ENCODE data around the gene PRELID1.
A peak's percentile ranks its signal among the peaks of the same experiment; 100 is the strongest.
"Not testable (repeated sequence)": the region's sequence is repeated elsewhere in the genome, so short reads cannot be mapped to it uniquely, and the experiment has no call there.

The PRELID1 gene, protein sequence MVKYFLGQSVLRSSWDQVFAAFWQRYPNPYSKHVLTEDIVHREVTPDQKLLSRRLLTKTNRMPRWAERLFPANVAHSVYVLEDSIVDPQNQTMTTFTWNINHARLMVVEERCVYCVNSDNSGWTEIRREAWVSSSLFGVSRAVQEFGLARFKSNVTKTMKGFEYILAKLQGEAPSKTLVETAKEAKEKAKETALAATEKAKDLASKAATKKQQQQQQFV

DNA sequence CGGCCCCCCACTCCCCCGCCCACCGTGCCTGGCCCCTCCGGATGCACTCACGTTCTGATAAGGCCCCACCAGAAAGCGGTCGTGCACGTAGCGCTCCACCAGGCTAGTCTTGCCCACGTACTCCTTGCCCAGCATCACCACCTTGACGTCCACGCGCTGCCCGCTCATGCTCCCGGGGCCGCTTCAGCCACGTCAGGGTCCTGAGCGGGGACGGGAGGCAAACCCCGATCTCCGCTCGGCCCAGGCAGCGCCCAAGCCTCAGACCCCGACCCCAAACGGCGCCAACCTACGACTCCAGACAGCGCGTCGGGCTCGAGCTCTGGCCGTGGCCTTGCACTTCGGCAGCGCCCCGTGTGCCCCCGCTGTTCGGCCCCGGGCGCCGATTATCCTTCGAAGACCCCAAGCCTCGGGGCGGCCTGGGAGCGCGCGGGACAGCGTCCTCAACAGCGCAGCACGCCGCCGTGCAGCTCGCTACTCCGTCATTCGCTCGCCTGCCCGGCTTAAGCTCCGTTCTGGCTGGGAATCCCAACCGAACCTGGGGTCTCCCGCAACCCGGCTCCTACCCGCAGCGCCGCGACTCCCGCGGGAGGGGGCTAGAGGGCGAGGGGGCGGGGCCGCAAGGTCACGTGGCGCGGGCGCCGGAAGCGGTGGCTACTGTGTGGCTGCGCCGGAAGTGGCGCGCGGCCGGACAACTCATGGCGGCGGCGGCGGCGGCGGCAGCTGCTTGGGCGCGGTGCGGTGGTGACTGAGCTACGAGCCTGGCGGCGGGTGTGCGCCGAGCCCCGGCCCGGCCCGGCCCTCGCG lies at the start of gene PRELID1, which contains the start of gene RAB24:
Gene PRELID1, plus strand, starts transcription at position 679 of the 804 bp plus-strand sequence. CDS start 187 bp downstream, outside the sequence.
Gene RAB24, minus strand, starts transcription at position 599 of the 804 bp plus-strand sequence. Its CDS starts 431 bp downstream, at position 168.
- DNase-seq (ENCODE audit: low read depth), result peak; percentile 89

DNA sequence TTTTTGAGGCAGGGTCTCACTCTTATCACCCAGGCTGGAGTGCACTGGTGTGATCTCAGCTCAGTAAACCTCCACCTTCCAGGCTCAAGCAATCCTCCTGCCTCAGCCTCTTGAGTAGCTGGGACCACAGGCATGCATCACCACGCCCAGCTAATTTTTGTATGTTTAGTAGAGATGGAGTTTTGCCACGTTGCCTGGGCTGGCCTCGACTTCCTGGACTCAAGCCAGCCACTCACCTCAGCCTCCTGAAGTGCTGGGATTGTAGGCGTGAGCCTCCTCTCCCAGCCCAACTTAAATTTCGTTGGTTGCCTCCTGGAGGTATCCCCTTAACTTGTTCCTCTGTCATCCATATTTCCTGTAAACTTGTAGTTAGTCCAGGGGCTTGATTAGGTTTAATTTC lies 47.3 kb upstream of the PRELID1 start:
- DNase-seq (ENCODE audit: low read depth), result no peak

DNA sequence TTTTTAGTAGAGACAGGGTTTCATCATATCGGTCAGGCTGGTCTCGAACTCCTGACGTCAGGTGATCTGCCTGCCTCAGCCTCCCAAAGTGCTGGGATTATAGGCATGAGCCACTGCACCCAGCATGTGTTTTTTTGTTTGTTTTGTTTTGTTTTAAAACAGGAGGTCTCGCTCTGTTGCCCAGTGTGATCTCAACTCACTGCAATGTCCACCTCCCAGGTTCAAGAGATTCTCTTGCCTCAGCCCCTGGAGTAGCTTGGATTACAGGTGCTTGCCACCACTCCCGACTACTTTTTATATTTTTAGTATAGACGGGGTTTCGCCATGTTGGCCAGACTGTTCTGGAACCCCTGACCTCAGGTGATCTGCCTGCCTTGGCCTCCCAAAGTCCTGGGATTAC lies 44.9 kb upstream of the PRELID1 start:
- DNase-seq (ENCODE audit: low read depth), result not testable (repeated sequence)

DNA sequence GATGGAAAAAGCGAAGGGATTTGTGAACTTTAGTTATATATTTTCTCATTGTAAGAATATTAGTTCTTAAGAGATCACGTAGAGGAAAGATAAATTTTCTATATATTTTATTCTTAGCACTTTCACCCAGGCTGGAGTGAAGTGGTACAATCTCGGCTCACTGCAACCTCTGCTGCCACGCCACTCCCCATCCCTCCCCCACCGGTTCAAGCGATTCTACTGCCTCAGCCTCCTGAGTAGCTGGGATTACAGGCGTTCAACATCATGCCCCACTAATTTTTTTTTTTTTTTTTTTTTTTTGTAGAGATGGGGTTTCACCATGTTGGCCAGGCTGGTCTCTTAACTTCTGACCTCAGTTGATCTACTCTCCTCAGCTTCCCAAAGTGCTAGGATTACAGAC lies 42.6 kb upstream of the PRELID1 start:
- DNase-seq (ENCODE audit: low read depth), result no peak

DNA sequence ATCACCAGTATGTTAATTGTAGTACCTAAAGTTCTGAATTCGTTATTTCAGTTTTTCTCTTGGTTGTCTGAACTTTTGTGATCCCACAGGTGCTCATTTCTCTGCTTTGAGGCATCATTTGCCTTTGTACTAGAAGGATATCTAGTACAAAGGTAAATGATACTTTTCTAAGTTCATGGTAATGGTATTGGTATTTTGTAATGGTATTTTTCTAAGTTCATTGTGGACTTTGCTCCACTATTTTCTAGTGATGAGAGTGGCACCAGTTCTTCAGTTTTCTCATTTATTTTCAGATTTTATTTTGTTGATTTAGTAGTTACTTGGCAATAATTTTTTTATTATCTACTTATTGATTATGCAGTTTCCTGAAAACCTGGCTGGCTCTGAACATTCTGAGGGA lies 42.1 kb upstream of the PRELID1 start:
- no peak for DNase-seq (ENCODE audit: low read depth)

DNA sequence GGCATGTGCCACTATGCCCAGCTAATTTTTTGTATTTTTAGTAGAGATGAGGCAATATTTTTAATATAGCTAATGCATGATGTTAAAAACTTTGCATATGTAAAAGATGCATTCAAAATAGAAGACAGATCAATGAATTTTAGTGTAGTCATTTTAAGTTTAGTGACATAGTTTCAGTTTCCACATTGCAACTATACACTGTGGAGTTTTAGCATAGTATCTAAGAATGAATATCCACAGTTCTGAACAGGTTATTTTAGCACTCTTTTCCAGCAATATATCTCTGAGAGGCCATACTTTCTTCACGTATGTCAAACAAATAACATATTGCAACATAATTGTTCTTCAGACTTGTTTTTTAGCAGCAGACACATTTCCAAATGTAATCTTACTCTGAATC lies 39.4 kb upstream of the PRELID1 start:
- DNase-seq (ENCODE audit: low read depth), result no peak

DNA sequence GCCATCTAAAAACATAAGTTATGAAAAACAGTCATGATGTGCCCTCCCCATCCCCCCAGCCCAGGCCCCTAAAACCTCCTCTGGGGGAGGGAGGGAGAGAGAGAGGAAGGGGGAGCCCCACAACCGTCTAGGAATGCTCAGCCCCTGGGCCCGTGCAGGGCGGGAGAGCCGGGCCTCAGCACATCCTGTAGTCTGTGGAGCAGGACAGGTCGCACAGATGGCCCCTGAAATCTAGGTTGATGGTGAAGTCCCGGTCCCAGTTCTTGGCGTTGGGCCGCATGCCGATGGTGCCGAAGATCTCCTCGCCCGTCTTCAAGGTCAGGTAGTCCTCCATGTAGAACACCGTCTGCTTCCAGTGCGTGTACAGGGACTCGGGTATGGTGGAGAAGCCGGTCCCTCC lies 38.2 kb upstream of the PRELID1 start:
- DNase-seq (ENCODE audit: low read depth), result no peak

DNA sequence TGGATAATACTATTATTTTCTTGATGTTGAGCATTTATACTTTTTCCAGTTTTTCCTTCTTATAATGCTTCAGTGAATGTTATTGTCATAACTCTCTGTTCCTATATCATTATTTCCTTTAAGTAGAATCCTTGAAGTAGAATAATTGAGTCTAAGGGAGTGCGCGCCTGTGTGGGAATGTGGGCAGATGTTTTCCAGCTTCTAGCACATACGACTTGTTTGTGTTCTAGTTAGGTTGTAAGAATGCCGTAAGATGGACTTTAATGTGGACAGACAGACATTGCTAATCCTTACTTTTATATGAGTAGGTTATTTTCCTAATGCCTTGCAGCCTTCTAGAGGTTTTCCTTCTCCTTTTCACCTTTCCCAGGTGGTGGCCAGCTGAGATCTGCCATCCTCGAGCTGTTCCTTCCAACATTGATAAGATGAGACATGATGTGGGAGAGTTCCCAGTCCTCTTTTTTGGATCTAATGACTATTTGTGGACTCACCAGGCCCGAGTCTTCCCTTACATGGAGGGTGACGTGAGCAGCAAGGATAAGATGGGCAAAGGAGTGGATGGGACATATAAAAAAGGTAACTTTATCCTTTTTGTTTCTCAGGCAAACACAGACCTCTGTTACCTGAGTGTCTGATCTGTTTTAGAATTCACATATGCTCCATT lies 34.2 kb upstream of the PRELID1 start:
- no peak for DNase-seq (ENCODE audit: low read depth)

DNA sequence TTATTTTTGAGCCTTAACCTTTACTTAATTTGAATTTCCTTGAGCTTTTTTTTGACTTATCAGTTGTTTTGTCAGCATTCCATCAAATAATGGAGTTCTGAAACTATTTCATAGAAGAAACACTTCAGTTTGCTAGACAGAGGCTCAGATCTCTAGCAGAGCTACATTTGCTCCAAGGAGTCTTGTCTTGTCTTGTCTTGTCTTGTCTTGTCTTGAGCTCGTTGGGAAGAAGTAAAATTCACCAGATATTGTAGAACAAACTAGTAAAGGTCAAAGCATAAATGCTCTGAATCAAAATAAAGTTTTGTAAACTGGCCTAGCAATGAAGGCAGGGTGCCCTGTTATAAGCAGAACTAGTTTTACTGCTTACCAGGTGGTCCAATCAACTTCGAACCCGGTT lies 33.6 kb upstream of the PRELID1 start:
- no peak for DNase-seq (ENCODE audit: low read depth)

DNA sequence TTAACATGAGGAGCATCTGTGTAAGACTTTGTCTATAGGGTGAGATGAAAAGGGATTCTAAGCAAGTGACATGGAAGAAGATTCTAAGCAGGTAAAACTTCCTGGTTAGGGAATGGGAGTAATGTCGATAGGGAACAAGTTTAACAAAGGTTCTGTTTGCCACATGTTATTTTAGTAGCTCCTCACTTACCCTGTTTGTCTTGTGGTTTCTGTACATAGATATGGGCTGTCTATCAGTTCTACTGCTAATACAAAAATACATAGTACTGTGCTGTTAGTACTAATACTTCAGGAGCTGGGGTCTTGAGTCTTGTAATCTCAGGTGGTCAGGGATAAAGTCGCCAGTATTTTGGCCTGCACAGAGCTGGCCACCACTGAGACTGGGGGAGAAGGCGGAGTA lies 32.9 kb upstream of the PRELID1 start:
- DNase-seq (ENCODE audit: low read depth), result no peak

DNA sequence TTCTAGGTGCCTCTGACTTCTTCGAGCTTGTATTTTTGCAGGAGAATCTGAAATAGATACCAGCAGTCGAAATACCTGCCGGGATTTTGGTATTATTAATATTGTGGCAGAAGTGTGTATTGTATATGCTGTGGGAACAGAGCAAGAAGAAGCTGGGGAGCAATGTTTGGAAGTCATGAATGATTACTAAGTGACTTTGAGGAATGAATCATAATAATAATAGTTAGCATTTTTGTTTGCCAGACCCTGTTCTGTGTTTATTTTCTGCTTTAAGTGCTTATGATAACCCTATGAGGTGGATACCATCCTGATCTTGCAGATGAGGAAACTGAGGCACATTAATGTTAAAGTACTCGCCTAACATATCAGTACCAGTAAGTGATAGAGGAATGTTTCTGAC lies 32.5 kb upstream of the PRELID1 start:
- DNase-seq (ENCODE audit: low read depth), result no peak

DNA sequence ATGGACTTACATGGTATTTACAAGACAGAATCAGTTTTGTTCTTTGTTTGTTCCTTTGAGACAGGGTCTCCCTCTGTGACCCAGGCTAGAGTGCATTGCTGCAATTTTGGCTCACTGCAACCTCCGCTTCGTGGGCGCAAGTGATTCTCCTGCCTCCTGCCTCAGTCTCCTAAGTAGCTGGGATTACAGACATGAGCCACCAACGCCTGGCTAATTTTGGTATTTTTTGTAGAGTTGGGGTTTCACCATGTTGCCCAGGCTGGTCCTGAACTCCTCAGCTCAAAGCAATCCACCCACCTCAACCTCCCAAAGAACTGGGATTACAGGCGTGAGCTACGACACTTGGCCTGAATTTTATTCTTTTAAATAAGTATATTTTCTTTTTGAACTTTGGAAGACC lies 27.7 kb upstream of the PRELID1 start:
- no peak for DNase-seq (ENCODE audit: low read depth)

DNA sequence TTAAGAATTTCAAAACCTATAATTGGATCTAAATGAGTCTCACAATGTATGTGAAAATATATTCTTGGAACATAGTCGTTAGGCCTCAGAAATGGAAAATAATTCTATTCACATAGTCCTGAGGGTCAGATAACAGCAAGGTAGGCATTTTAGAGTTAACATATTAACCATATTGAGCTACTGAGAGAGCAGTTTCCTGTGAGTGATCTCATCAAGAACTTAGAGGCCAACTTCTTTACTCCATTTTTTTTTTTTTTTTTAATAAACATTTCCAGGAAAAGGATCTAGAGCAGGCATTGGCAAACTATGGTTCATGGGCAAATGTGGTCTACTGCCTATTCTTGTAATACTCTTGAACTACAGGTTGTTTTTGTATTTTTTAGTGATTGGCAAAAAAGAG lies 26.7 kb upstream of the PRELID1 start:
- DNase-seq (ENCODE audit: low read depth), result no peak

DNA sequence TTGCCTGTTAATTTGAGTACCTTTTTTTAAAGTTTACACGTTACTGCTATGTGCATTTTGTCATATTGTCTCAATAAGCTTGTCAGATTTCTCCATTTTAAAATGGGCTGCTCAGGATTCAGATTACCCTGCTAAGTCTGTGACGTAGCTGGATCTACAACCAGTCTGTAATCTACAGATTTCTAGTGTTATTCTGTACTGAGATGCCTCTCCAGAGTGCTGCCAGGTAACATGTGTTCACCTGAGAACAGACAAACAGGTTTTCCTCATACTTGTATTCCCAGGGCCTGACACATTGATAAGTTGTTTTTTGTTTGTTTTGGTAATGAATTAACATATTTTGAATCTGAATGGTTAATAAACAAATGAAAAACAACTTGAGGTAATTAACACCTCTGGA lies 15.4 kb upstream of the PRELID1 start:
- no peak for DNase-seq (ENCODE audit: low read depth)

DNA sequence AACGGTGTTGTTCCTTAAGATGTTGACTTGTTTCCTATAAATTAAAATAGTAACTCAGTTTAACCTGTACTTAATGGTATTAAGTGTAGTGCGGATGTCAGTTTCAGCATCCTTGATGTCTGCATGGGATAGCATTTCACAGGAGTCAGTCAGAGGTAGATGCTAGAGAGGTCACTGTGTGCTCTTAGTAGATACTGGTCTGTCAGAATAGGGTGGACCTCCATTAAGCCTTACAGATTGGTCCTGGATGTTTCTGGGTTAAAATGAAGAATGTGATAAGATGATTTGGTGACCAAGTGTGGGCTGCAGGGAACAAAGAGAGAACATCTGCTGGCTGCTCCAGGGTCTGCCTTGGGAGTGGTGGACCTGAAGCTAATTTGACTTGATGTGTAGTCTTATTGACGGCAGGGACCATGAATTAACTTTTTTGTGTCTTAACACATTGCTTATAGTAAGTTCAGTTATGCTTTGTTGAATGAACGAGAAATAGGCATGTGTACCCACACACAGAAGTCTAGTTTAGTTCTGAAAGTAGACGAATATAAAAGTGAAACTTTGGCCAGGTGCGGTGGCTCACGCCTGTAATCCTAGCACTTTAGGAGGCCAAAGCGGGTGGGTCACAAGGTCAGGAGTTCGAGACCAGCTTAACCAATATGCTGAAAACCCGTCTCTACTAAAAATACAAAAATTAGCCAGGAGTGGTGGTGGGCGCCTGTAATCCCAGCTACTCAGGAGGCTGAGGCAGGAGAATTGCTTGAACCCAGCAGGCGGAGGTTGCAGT lies 12.6 kb upstream of the PRELID1 start:
- DNase-seq (ENCODE audit: low read depth), result no peak

DNA sequence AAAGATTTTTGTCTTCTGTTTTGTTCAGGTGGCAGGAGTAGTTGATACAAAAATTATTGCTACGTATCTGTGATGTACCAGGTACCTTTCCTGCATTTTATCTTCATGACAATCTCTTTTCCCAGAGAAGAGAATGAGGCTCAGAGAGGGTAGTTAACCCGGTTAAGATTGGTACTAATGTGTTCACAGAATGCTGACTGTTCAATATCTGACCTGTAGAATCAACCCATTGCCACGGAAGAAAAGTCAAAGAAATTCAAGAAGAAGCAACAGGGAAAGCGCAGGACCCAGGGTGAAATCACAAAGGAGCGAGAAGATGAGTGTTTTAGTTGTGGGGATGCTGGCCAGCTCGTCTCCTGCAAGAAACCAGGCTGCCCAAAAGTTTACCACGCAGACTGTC lies 11.9 kb upstream of the PRELID1 start:
- DNase-seq (ENCODE audit: low read depth), result no peak

DNA sequence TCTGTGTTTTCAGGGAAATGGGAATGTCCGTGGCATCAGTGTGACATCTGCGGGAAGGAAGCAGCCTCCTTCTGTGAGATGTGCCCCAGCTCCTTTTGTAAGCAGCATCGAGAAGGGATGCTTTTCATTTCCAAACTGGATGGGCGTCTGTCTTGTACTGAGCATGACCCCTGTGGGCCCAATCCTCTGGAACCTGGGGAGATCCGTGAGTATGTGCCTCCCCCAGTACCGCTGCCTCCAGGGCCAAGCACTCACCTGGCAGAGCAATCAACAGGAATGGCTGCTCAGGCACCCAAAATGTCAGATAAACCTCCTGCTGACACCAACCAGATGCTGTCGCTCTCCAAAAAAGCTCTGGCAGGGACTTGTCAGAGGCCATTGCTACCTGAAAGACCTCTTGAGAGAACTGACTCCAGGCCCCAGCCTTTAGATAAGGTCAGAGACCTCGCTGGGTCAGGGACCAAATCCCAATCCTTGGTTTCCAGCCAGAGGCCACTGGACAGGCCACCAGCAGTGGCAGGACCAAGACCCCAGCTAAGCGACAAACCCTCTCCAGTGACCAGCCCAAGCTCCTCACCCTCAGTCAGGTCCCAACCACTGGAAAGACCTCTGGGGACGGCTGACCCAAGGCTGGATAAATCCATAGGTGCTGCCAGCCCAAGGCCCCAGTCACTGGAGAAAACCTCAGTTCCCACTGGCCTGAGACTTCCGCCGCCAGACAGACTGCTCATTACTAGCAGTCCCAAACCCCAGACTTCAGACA lies 9.6 kb upstream of the PRELID1 start:
- DNase-seq (ENCODE audit: low read depth), result no peak

DNA sequence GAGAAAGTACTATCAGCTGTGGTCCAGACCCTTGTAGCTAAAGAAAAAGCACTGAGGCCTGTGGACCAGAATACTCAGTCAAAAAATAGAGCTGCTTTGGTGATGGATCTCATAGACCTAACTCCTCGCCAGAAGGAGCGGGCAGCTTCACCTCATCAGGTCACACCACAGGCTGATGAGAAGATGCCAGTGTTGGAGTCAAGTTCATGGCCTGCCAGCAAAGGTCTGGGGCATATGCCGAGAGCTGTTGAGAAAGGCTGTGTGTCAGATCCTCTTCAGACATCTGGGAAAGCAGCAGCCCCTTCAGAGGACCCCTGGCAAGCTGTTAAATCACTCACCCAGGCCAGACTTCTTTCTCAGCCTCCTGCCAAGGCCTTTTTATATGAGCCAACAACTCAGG lies 9.0 kb upstream of the PRELID1 start:
- no peak for DNase-seq (ENCODE audit: low read depth)

DNA sequence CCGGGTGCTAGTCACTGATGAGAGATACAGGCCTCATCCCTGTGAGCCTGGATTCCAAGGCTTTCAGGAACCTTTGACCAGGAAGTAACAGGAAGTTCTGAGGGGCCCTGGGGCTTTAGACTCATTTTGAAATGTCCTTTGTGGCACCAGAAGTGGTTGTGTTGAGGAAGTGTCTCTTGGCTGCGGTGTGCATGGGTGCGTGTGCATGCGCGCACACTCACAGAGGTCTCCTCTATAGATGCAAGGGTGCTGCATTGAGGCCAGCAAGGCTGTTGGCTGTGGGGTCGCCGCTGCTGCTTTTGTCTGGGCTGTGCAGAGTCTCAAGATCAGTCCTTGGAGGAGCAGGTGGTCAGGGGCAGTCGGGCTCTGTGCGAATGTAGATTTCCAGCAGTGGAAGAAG lies 7.7 kb upstream of the PRELID1 start:
- DNase-seq (ENCODE audit: low read depth), result no peak

DNA sequence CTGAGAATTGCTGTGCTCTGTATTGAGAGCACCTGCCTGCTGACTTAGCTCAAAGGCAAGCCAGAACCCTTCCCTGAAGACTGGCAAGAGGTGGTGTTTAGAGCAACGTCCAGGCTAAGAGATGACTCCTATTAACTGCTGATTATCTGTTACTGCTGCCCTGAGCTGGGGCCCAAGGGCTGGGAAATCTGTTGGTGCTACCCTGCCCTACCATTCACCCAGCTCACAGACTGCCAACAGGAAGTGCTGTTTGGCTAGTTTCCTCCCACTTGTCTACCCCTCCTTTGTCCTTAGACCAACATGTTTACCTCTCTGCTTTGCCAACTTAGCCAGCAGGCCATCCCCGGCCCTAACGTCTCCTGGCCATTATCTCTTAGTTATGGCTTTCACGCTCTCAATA lies 7.0 kb upstream of the PRELID1 start:
- DNase-seq (ENCODE audit: low read depth), result no peak

DNA sequence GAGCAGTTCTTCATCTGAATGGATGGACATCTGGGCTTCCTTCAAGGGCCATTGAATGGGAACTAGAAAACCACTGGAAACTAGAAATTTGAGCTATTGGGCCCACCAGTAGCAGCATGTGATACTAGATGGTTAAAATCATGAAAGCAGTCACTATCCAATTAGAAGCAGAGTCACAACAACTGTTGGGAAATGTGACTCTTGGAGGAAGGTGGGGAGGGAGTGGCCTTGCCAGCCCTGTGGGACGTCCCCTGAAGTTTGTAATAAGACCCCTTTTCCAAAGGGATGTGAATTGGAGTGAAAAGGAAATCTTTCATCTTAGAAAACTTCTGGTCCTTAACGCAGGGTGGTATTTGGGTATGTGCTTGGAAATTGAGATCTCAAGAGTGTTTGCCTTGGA lies 5.7 kb upstream of the PRELID1 start:
- no peak for DNase-seq (ENCODE audit: low read depth)

DNA sequence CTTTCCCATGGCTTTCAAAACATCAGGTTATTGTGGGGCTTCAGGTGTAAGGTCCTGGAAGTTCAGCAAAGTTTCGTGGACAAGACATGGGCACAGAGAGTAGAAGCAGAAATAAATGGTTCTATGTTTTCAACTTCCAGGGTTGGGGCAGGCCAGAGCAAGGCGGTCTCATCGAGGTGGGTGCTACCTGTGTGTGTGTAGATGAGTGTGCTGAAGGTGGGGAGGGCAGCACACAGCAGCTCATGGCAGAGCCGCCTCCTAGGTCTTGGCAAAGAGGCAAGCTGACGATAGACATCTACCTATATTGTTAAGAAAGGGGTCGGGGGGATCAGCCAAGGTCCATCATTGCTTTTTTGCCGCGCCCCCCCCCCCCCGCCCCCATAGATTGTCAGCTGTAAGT lies 3.9 kb upstream of the PRELID1 start:
- DNase-seq (ENCODE audit: low read depth), result no peak
